Measurements from ENCODE around the gene KIAA0040. TPM values are rescaled to one million over a fixed set of nuclear protein-coding genes. Genes with fewer than 3 reads are reported as not detected.

KIAA0040 gene
- total RNA-seq, 1 donor, result 1.1 TPM

DNA sequence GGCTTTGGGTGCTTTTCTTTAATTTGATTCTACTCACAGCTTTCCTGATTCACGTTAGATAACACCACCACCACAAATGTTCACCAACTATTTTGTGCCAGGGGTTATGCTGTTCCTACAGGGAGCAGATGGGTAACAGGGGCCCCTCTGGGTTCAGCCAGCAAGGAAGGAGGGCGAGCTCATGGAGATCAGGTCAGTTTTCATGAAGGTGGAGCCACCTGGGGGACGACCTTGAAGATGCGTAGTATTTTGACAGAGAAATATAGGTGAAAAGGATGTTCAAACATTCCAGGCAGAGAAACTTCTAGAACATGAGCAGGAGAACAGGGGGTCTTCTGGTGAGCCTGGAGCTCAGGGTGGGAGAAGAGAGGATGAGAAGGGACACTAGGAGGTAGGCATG lies 28.9 kb downstream of the KIAA0040 start:
- H3K9me3 ChIP-seq (ENCODE audit: low read depth, low read length), result no peaks in the 10 kb centered on the region
- TF ChIP-seq, protein P1, sequence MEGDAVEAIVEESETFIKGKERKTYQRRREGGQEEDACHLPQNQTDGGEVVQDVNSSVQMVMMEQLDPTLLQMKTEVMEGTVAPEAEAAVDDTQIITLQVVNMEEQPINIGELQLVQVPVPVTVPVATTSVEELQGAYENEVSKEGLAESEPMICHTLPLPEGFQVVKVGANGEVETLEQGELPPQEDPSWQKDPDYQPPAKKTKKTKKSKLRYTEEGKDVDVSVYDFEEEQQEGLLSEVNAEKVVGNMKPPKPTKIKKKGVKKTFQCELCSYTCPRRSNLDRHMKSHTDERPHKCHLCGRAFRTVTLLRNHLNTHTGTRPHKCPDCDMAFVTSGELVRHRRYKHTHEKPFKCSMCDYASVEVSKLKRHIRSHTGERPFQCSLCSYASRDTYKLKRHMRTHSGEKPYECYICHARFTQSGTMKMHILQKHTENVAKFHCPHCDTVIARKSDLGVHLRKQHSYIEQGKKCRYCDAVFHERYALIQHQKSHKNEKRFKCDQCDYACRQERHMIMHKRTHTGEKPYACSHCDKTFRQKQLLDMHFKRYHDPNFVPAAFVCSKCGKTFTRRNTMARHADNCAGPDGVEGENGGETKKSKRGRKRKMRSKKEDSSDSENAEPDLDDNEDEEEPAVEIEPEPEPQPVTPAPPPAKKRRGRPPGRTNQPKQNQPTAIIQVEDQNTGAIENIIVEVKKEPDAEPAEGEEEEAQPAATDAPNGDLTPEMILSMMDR (IDR thresholded peaks at IDR 0.05; ENCODE audit: extremely low read depth, low read depth, low read length), result no peak

GRCh38 chr1:175162955-175163354 lies 29.6 kb downstream of the KIAA0040 start:
- Histone ChIP-seq H3K4me2 (ENCODE audit: insufficient read depth, low read length) (no peak overlapping the region), H3K4me3 (ENCODE audit: insufficient read depth, low read length) (no peak overlapping the region), H3K27me3 (ENCODE audit: insufficient read depth, low read length) (no peaks in the 10 kb centered on the region), H3K27ac (ENCODE audit: low read depth, low read length) (no peak overlapping the region), H4K20me1 (ENCODE audit: insufficient read depth, low read length) (no peaks in the 10 kb centered on the region), H3K9me3 (ENCODE audit: low read depth, low read length) (no peaks in the 10 kb centered on the region), H3K4me1 (ENCODE audit: insufficient read depth, low read length) (no peaks in the 10 kb centered on the region), H3K36me3 (ENCODE audit: insufficient read depth, low read length) (no peaks in the 10 kb centered on the region), H2AFZ (ENCODE audit: low read length) (no peak overlapping the region), H3K79me2 (ENCODE audit: insufficient read depth, low read length) (no peaks in the 10 kb centered on the region)
- DNase-seq (ENCODE audit: insufficient read length, low spot score, missing footprints), result no peak
- TF ChIP-seq, protein P1 (IDR thresholded peaks at IDR 0.05; ENCODE audit: extremely low read depth, low read depth, low read length), result no peak

More for the DNA sequence above, 28.9 kb downstream of the KIAA0040 start:
- Histone ChIP-seq H3K27ac (ENCODE audit: low read depth, low read length) (no peak overlapping the region), H3K36me3 (ENCODE audit: insufficient read depth, low read length) (no peaks in the 10 kb centered on the region), H3K79me2 (ENCODE audit: insufficient read depth, low read length) (no peaks in the 10 kb centered on the region), H4K20me1 (ENCODE audit: insufficient read depth, low read length) (no peaks in the 10 kb centered on the region), H3K4me2 (ENCODE audit: insufficient read depth, low read length) (no peak overlapping the region), H3K4me3 (ENCODE audit: insufficient read depth, low read length) (no peak overlapping the region), H3K27me3 (ENCODE audit: insufficient read depth, low read length) (no peaks in the 10 kb centered on the region), H2AFZ (ENCODE audit: low read length) (no peak overlapping the region), H3K4me1 (ENCODE audit: insufficient read depth, low read length) (no peaks in the 10 kb centered on the region)
- DNase-seq (ENCODE audit: insufficient read length, low spot score, missing footprints), result no peak

GRCh38 chr1:175158170-175158591 lies 34.4 kb downstream of the KIAA0040 start:
- Histone ChIP-seq H2AFZ (ENCODE audit: low read length) (no peak overlapping the region), H3K9me3 (ENCODE audit: low read depth, low read length) (no peaks in the 10 kb centered on the region), H3K27me3 (ENCODE audit: insufficient read depth, low read length) (no peaks in the 10 kb centered on the region), H4K20me1 (ENCODE audit: insufficient read depth, low read length) (no peaks in the 10 kb centered on the region), H3K4me3 (ENCODE audit: insufficient read depth, low read length) (no peak overlapping the region), H3K27ac (ENCODE audit: low read depth, low read length) (no peak overlapping the region), H3K4me1 (ENCODE audit: insufficient read depth, low read length) (no peaks in the 10 kb centered on the region), H3K4me2 (ENCODE audit: insufficient read depth, low read length) (no peak overlapping the region), H3K79me2 (ENCODE audit: insufficient read depth, low read length) (no peaks in the 10 kb centered on the region), H3K36me3 (ENCODE audit: insufficient read depth, low read length) (no peaks in the 10 kb centered on the region)
- DNase-seq (ENCODE audit: insufficient read length, low spot score, missing footprints), result no peak
- TF ChIP-seq, protein P1 (IDR thresholded peaks at IDR 0.05; ENCODE audit: extremely low read depth, low read depth, low read length), result no peak

DNA sequence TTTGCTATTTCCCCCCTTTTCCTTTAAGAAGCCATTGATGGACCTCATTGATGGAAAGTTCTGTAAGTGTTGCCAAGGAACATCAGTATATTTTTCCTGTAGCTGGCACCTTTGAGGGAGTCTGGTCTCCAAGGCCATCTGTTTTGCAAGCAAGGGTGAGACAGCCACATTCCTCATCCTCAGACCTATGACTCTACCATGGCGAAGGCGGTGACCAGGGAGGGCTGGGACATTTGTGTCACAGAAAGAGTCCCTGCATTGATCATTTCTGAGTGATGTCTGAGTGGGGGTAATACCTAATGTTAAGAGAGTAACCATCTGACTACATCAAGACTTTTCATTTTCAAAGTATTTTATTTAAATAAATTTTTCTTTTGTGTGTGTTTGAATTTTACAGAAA lies 35.4 kb downstream of the KIAA0040 start:
- no peaks in the 10 kb centered on the region for H3K36me3 ChIP-seq (ENCODE audit: insufficient read depth, low read length)
- no peaks in the 10 kb centered on the region for H3K4me1 ChIP-seq (ENCODE audit: insufficient read depth, low read length)
- no peaks in the 10 kb centered on the region for H3K79me2 ChIP-seq (ENCODE audit: insufficient read depth, low read length)
- no peak for DNase-seq (ENCODE audit: insufficient read length, low spot score, missing footprints)
- H2AFZ ChIP-seq (ENCODE audit: low read length), result no peak overlapping the region
- no peak overlapping the region for H3K4me2 ChIP-seq (ENCODE audit: insufficient read depth, low read length)
- no peak overlapping the region for H3K4me3 ChIP-seq (ENCODE audit: insufficient read depth, low read length)
- no peaks in the 10 kb centered on the region for H3K27me3 ChIP-seq (ENCODE audit: insufficient read depth, low read length)
- TF ChIP-seq, protein P1 (IDR thresholded peaks at IDR 0.05; ENCODE audit: extremely low read depth, low read depth, low read length), result no peak
- H3K27ac ChIP-seq (ENCODE audit: low read depth, low read length), result no peak overlapping the region
- no peaks in the 10 kb centered on the region for H3K9me3 ChIP-seq (ENCODE audit: low read depth, low read length)
- H4K20me1 ChIP-seq (ENCODE audit: insufficient read depth, low read length), result no peaks in the 10 kb centered on the region

All from osteoblast (primary cell).